ENCODE data around the gene STUM.

The STUM gene

DNA sequence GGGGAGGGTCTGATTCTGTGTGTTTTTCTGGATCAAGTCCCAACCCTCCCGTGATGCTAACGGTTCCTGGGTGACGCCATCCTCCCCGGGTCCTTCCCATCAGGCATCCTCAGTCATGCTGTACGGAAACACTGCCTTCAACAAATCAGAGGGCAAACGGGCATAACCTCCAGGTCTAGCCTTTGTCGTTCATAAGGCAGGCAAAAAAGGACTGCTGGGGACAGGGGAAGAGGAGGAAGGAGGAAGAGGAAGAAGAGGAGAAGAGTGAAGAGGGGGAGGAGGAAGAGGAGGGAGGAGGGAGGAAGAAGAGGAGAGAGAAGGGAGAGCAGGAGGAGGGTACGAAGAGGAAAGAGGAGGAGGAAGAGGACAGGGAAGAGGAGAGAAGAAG is 106.1 kb downstream of the STUM start:
- peak in 1 of 4 experiments; percentile 39 for DNase-seq

DNA sequence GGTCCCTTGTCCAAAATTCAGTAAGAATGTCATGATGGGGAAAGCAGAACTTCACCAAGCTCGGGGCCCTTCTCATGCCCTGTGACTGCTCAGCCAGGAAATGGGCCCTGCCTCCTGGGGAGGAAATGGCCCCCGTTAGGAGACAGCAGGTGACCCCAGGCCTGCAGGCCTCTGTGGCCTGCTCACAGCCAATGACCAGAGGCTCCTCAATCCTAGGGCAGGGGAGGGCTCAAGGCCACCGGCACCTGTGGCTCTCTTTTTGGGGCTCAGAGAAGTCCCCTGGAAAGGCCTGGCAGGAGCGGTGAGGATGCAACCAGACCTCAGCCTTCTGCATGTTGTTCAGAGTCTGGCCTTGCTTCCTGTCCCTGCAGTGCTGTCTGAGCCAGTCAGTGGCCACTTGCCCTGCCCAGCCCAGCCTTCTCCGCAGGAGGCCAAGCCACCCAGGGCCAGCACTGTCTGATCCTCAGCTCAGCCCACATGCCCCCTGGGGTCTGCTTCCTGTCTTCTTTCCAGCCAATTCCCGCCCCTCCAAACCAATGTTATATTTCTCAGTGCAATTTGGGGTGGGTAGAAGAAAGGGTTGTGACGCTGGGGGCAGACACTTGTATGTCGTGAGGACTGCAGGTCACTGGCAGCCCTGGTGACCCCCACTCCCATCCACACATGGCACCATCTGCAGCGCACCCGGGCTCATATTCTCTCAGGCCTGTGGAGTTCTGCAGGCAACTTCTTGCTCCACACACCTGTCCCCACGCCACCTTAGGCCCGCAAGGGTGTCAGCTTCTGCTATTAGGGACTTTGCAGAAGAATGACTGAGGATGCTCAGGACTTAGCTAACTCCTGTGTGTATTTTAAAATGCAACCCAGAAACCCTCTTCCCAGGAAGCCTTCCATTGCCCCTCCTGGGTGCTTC is 106.9 kb downstream of the STUM start:
- peak; percentile 36 to 66 (median 62) for DNase-seq

- DNase-seq: no peak
These were observed 107.6 kb downstream of the STUM start for GRCh38 chr1:226656201-226656600.

GRCh38 chr1:226656601-226657277 is 108.2 kb downstream of the STUM start:
- DNase-seq: peak; percentile 80 to 91 (median 82)

DNA sequence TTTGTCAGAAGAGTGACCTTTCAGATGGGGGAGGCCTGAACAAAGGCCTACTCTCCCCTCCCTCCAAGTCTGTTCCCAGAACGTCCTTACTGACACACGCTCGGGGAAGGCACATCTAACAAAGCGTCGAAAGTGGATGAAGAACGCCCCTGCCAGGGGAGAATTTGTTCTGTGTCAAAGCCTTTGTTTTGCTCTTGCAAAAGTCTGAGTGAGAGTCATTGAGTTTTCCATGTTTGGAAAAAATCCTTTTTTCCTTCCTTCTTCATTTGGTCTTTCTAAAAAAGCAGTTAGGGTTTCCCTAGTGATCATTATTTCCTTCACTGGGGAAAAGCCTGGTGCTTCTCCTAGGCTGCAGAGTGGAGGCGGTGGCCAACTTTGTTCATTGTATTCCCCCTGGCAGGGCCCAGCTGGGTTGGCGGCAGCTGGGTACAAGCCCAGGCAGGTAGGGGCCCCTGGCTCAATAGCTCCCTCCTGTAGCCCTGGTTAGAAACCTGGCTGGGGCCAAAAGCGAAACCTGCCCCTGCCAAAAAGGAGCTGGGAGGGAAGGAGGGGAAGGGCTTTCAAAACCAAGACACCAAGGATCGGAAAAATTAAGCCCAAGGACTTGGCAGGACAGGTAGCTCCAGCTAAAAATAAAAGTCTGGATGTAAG is 109.5 kb downstream of the STUM start:
- no peak for DNase-seq

DNA sequence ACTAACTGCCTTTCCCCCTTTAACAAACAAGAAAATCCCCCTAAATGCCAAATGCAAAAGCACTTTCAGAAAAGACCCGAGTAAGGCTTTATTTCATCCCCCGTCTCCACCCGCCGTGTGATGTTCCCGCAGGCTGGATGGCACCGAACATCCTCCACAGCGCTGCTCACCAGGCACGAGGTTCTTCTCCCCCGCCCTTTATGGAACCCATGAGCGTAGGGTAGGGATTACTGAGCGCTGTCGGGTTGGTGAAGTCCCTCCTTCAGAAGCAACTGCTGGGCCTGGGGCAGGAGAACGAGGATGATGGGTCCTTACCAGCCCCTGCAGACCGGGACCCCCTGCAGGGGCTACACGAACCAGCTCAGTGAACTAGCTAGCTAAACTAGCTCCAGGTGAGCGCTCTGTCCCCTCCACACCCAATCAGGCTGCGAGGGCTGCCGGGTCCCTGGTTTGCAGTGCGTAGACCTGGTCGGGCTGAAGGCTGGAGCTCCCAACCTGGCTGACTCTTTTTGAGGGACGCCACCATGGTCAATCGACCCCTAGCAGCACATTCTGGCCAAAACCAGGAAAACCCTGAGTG is 110.1 kb downstream of the STUM start:
- no peak for DNase-seq
